HG03103 (cell line): Measurements from ENCODE around the gene DLGAP5.

ENCODE experiments used
- ATAC-seq: cut with Tn5 transposase; IDR thresholded peaks from one replicate; pipeline ENCODE4 v1.9.1; 2021; ENCODE audit warnings: low read depth; ENCODE audit not compliant: unreplicated experiment

Gene DLGAP5

DNA sequence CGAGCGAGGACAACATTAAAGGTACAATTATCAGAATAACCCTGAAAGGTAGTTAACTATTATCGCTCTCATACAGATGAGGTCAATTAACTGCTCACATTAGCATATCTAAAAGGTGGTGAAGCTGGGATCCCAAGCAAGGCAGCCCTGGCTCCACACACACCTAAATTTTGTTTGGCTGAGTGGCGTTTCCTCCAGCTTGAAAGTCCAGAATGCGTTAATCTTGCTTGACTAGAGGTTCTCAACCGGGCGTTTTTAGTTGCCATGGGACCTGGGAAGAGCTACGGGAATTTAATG is 531 bp downstream of the DLGAP5 start:
- ATAC-seq, result no peak

DNA sequence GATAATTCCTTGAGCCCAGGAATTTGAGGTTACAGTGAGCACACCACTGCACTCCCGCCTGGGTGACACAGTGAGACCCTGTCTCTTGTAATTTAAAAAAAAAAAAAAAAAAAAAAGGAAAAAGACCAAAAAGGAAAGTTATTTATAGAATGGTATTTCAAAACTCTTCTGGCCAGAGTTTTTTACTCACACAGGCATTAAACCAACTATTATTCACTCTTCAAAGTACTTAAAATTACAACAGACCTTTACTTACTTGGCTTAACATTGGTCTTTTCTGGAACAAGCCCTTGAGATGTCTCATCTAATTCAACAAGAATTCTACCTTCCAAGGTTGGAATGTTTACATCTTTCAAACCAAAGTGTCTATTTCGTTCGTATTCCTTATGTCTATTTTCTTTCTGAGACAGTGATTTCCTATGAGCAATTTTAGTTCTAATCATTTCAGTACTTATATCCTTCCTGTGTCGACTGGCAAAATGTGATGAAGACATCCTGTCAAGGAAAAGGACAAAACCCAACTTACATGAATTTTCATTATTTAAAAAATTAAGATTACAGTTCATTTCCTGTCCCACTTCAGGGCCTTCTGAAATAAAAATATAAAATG is 2.6 kb downstream of the DLGAP5 start:
- ATAC-seq, result no peak

DNA sequence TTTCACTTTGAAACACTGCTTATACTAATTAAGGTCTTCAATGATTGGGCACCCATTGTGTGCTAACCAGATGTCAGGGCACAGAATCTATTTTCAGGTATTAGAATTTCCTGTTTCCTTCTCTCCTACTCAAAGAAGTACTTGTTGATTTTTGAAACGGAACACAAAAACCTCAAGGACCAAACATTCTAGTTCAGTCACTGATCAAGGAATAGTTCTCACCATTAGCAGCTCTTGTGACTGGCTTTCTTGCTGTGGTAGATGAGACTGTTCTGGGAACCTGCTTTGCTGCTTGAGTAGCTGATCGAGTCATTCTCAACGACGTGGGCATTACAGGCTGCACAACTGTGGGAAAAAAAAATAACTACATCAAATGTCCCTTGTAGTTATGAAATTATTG is 11.0 kb downstream of the DLGAP5 start:
- peak; percentile 81 for ATAC-seq

DNA sequence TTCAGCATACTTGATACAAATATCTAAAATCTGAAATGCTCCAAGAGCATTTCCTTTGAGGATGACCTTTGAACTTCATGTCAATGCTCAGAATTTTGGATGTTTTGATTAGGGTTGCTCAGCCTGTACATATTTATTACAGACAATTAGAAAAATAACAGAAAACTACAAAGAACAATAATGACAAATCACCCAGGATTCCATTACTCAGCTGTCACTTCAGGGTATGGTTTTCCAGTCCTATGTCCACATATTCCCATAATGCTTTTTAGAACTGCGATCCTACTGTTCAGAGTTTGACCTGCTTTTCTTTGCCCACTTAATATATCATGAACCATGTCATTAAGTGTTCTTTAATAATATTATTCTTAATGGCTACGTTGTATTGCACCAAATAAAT is 11.4 kb downstream of the DLGAP5 start:
- ATAC-seq, result no peak

DNA sequence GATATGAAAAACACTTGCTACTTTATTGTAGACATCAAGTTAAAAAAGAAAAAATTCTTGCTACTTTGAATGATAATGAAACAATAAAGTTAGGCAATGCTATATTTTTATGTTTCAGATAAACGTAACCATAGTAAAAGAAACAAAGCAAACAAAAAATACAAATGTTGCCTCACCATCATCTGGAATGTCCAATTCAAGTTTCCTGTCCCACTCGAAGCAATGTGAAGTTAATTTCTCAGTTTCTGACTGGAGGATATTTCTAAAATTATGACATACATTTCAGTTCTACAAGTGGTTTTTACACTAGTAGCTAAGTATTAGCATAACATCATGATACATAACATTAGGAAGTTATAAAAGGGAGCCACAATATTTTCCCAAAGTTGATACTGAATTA is 20.9 kb downstream of the DLGAP5 start:
- ATAC-seq, result no peak

DNA sequence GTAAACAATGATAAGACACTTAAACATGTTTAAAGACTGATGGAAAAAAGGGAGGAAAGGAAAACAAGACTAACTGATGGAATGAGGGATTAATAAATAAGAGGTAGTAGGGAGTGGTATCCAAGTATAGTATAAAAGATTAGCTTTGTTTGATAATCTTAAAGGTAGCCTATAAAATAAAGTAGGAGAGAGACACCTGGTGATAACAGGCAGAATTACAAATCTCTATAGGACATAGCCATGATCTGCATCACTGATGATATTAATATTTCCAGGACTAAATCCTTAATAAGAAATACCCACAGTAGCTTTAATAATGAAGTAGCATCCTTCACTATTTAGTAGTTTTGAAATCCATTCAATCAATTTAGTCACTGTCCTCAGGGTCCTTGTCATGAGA is 30.4 kb downstream of the DLGAP5 start:
- no peak for ATAC-seq

DNA sequence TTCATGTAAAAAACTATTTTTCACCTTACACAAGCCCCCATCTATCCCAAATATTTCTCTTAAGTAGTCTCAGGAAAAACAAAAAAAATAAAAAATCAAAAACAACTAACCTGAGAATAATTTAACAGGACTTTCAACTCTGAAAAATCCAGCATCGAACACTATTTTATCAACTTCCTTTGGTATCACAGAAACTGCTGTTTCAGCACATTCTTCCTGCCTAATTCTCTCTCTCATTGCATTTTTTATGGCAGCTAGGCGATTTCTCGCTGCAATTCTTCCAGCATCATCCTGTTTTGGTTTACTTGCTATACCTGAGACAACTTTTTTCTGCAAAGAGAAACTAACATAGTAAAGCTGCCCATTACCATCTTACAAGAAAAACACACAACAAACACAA is 33.0 kb downstream of the DLGAP5 start:
- ATAC-seq, result no peak

DNA sequence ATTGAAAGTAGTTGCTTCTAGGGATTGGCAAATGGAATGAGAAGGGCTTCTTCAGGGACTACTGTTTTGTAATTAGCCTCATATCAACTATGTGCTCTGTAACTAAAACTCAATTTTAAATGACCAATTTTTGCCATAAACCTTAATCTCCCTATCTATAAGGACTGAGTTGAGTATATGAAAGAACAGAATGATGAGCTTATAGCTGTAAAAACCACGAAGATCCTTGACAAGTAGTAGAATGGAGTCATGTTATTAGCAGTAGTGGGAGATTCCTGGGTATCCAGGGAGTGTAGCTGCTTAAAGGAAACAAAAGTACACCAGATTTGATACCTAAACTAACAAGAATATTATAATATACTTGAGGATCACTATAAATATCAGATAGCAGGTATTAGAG is 34.3 kb downstream of the DLGAP5 start:
- ATAC-seq, result no peak

DNA sequence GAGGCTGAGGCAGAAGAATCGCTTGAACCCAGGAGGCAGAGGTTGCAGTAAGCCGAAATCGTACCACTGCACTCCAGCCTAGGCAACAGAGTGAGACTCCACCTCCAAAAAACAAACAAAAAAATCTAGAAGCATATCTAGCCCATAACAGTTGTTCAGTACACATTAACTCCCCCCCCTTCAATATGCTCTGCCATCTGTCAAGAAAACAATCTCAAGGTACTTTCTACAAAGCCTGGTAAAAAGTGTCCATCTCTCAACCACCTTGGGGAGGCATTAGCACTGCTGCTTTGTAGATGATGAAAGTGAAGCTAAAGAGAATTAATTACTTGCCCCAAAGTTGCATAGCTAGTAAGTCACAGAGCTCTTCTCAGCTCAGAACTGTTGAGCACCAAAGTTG is 37.4 kb downstream of the DLGAP5 start:
- ATAC-seq, result no peak

DNA sequence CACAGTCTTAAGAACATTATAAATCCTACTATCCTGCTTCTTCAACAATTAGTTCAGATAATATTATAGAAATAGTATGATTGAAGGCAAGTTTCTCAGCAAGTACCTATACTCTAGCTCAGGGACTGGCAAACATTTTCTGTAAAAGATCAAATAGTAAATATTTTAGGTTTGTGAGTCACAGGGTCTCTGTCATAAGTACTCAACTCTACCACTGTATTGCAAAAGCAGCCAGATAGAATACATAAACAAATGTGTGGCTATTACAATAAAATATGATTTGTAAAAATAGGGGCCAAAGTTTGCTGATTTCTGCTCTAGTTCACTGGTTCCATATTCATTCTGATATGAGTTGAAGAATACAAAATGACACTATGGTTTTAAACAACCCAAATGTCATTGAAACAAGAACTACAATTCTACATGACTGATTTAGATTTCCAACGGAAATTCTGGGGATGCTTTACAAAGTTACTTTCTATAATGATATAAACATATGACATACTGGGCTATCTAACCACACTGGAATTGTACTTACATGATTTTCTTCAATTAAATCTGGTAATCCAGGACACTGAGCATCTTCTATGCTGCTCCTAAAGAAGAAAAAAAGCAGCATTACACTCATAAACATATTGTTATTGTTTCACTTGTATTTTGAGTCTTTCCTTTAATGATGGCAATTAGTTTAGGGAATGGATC is 39.2 kb downstream of the DLGAP5 start:
- ATAC-seq, result no peak

DNA sequence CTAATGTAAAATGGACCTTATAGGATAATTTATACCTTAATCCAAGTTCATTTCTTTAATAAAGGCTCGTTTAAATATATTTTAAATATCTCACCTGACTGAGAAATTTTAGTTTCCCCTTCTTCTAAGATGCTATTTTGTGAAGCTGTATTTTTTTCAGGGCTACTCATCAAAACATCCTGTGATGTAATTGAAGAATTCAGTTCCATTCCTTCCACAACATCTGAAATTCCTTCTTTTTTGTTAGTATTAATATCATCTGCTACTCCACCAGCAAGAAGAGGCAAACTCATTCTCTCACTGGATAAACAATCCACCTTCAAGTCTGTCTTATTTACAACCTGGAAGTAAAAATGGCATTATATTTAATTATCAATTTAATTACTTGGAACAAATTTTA is 39.8 kb downstream of the DLGAP5 start:
- no peak for ATAC-seq

DNA sequence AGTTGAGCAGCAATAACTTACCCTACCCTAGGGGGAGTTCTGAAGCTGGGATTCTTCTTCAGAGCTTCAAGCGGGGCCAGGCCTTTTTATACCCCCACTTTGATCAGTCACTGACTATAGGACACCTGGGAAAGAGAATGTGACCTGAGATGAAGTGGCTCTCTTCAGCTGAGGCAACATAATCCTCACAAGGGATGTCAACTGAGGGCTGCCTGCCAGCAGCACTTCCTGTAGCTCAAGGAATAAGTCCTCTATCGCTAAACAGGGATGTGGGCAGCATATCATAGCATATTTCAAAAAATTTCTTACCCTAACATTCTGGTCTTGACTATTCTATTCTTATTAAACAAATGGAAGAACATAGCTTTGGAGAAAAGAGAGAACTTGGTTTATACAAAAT is 45.0 kb downstream of the DLGAP5 start:
- no peak for ATAC-seq

DNA sequence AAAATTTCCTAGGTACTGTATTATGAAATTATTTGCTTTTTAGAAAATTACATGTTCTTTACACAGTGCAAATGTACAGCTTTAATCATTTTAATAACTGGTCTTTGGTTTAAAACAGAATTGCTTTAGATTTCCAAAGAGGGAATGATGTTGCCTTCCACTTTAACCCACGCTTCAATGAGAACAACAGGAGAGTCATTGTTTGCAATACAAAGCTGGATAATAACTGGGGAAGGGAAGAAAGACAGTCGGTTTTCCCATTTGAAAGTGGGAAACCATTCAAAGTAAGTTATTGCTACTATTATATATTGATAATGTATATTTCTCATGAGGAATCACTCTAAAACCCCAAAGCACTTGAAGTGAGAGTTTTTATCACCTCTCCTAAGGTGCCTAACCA is 48.9 kb downstream of the DLGAP5 start:
- ATAC-seq, result no peak

DNA sequence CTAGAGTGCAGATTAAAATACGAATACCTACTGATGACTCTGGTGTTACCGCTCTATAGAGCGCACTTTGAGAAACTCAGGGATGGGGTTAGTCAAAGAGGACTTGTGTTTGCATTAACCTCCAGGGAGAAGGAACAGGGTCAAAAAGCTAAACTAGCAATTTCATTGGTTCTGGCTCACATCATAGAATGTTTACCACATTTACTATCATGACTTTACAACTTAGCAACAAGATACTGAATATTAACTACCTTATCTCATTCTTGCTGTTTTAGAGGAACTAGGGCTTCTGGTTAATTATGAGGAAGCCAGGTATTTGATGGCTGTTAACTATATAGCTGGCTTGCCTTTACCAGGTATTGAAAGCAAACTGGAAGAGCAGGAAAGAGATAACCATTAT is 49.6 kb downstream of the DLGAP5 start:
- ATAC-seq, result no peak

DNA sequence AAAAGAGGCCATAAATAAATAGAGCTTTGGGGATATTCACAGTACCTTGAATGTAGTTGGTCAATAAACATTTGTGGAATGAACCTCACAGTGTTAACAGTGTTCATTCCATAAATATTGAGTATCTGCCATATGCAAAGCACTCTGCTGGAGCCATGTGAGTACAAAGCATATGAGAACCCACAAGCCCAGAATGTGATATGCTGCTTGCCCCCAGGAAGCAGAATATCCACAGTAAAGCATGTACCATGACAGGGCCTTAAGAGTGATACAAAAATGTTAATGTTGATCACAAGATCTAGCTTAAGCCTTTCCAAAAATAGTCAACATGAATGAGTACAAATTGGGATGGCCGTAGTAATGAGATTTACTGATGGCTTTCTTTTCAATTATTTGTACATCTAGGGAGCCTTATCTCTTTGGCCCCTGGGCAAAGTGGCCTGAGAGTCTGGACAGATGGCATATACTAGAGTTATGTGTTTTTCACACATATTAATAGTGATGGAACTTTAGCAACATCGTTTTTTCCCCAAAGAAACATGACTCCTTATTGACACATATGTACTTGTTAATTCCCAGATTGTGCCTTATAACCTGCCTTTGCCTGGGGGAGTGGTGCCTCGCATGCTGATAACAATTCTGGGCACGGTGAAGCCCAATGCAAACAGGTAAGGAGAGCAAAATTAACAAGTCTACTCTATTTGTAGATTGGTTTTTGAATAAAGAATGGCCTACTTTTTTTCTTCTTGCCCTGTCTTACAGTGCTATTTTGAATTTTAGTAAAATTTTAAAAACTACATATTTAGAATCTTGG is 51.5 kb downstream of the DLGAP5 start:
- no peak for ATAC-seq

DNA sequence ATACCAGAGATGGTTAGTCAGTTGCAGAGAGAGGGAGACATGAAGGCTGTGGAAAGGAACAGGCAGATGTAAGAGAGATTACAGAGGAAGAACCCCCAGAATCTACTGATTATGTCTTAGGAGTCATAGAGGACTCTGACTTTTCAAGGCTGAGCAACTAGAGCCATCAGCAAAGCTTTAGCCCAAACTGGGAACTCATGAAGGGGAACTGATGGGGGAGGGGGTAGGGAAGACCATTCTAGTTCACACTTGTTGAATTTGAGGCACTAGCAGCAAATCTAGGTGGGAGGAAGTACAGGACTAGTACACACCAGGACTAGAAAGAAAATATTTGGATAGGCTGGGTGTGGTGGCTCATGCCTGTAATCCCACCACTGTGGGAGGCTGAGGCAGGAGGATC is 52.2 kb downstream of the DLGAP5 start:
- no peak for ATAC-seq

DNA sequence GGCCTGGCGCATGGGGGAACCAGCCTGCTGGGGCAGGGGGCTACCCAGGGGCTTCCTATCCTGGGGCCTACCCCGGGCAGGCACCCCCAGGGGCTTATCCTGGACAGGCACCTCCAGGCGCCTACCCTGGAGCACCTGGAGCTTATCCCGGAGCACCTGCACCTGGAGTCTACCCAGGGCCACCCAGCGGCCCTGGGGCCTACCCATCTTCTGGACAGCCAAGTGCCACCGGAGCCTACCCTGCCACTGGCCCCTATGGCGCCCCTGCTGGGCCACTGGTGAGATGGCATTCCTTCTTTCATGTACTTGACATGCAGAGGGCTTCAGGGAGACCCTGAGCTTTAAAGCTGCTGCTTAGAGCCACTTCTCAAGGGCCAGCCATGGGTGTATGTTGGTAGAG is 53.3 kb downstream of the DLGAP5 start:
- ATAC-seq, result no peak

DNA sequence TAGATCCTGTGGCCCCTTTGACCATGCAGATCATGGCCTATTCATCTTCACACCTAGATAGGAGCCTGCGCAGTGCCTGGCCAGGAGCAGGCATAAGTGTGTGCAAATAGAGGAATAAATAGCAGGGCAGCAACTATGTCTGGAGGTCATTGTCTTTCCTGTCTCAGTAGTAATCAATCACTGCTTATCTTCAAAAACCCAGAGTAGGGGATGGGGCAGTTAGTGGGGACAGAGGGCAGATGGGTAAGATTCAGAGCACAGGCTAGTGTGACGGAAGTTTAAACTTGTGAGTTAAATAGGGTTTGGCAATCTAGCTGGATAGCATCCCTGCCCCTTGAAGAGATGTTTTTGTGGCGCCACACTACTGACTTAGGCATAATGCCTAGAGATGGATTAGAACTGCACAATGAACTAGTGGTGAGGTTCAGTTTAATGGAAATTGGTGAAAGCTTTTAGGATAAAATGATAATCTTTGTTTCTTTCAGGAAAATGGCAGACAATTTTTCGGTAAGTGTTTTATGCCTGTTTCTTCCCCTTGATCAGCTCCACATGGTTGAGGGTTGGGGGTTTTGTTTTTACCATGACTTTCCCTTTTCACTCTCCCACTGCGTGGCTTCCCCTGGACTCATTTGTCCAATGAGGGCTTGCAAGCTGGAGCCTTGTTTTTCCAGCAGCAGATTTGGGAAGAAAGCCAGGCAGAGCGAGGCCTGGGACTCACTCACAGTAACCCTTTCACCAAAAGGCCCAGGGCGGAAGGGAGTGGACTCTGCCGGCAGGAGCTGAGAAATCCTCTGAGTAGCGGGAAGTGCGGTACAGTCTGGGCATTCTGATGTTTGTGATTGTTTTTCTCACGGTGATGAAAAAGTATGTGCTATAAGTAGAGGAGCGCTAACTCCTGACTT is 54.2 kb downstream of the DLGAP5 start:
- no peak for ATAC-seq

DNA sequence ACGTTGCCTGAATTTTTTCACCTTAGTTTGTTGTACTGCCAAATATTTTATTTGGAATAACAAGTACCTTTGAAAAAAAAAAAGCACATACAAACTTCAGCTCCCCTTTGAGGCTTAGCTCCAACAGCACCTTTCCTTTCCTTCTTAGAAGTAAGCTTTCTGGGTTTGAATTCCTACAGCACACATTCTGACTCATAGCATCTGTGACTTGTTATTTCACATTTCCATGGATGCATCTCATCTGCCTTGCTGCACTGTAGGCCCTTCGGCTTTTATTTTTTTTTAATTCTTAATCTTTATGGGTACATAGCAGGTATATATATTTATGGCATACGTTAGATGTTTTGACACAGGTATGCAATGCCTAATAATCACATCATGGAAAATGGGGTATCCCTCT is 55.1 kb downstream of the DLGAP5 start:
- no peak for ATAC-seq

DNA sequence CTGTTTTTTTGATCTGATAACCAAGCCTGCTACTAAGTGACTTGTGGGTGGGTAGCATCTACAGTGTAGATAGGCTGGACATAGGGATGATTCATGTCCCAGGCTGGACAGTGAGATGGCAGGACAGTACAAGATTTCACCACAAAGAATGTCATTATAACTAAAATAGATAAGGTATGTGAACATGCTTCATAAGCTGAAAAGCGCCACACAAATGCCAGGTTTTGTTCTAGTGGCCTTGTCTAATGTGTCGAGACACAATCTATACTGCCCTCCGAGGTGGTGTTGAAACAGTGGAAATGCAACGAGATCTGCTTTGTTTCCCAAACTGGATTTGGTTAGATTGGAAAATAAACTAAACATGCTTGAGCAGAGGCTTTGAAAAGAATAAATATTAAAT is 58.0 kb downstream of the DLGAP5 start:
- no peak for ATAC-seq
